ENCODE results near the gene FAS.
"Not testable (repeated sequence)": the region's sequence is repeated elsewhere in the genome, so short reads cannot be mapped to it uniquely, and the experiment has no call there.

Gene FAS

GRCh38 chr10:89007129-89007893 lies 16.7 kb downstream of the FAS start:
- Histone ChIP-seq H3K36me3 (no peaks in the 10 kb centered on the region), H3K27me3 (no peaks in the 10 kb centered on the region), H3K9me3 (no peaks in the 10 kb centered on the region)

GRCh38 chr10:89018700-89019346 lies 28.2 kb downstream of the FAS start:
- not testable (repeated sequence) for H3K36me3 ChIP-seq, DNase-seq

More at GRCh38 chr10:89007129-89007893, 16.7 kb downstream of the FAS start:
- no peak overlapping the region for H3K4me3 ChIP-seq (ENCODE audit: low read depth, low read length)
- no peaks in the 10 kb centered on the region for H3K4me1 ChIP-seq
- DNase-seq = no peak
- TF ChIP-seq CTCF (IDR thresholded peaks at IDR 0.05; ENCODE audit: low read depth, low read length) = no peak

GRCh38 chr10:89019569-89020327 lies 29.1 kb downstream of the FAS start:
- no peaks in the 10 kb centered on the region for H3K4me1 ChIP-seq
- H3K4me3 ChIP-seq (ENCODE audit: low read depth, low read length) = no peak overlapping the region
- no peak for TF ChIP-seq CTCF (IDR thresholded peaks at IDR 0.05; ENCODE audit: low read depth, low read length)
- no peak for DNase-seq
- no peaks in the 10 kb centered on the region for H3K36me3 ChIP-seq
- H3K9me3 ChIP-seq = no peaks in the 10 kb centered on the region
- H3K27me3 ChIP-seq = no peaks in the 10 kb centered on the region

More at GRCh38 chr10:89018700-89019346, 28.2 kb downstream of the FAS start:
- H3K4me3 ChIP-seq (ENCODE audit: low read depth, low read length); H3K27me3 ChIP-seq; H3K4me1 ChIP-seq; H3K9me3 ChIP-seq: not testable (repeated sequence)

GRCh38 chr10:89021526-89021925 lies 30.9 kb downstream of the FAS start:
- H3K36me3 ChIP-seq; H3K9me3 ChIP-seq; H3K27me3 ChIP-seq; H3K4me1 ChIP-seq; H3K4me3 ChIP-seq (ENCODE audit: low read depth, low read length); DNase-seq: not testable (repeated sequence)

- Histone ChIP-seq H3K9me3 (no peaks in the 10 kb centered on the region), H3K4me1 (no peaks in the 10 kb centered on the region), H3K36me3 (no peaks in the 10 kb centered on the region), H3K4me3 (ENCODE audit: low read depth, low read length) (no peak overlapping the region), H3K27me3 (no peaks in the 10 kb centered on the region)
- no peak for DNase-seq
- TF ChIP-seq CTCF (IDR thresholded peaks at IDR 0.05; ENCODE audit: low read depth, low read length) = no peak
These were observed 32.1 kb downstream of the FAS start for GRCh38 chr10:89022734-89023133.

- H3K27me3 ChIP-seq = no peaks in the 10 kb centered on the region
- no peak for DNase-seq
- no peak for TF ChIP-seq CTCF (IDR thresholded peaks at IDR 0.05; ENCODE audit: low read depth, low read length)
- no peaks in the 10 kb centered on the region for H3K4me1 ChIP-seq
- H3K9me3 ChIP-seq = no peaks in the 10 kb centered on the region
- H3K4me3 ChIP-seq (ENCODE audit: low read depth, low read length) = no peak overlapping the region
- no peaks in the 10 kb centered on the region for H3K36me3 ChIP-seq
These were observed 34.9 kb downstream of the FAS start for GRCh38 chr10:89025453-89025852.
